HG02852 (cell line): ENCODE measurements around the gene DDX4.

Experiments
- ATAC-seq: cut with Tn5 transposase; IDR thresholded peaks from one replicate; pipeline ENCODE4 v1.9.1; 2021; ENCODE audit warnings: mild to moderate bottlenecking, moderate library complexity; ENCODE audit not compliant: unreplicated experiment

DDX4 gene

DNA sequence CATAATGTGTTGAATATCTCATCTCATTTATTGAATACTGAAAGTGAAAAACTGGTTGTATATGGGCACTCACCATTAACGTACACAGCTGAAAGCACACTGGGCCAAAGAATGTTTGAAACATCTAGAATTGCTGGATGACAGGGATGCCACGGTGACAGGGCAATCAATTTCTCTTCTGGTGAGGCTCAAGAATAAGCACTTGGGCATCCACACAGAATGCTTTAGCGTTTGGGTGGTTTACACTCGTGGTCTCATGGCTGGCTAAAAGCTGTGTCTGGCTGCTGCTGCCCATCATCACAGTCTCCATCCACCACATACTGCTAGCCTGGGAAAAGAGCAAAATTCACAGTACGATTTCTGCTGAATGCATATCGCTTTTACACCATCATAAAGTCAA, 82.6 kb downstream of the DDX4 start:
- ATAC-seq = no peak

DNA sequence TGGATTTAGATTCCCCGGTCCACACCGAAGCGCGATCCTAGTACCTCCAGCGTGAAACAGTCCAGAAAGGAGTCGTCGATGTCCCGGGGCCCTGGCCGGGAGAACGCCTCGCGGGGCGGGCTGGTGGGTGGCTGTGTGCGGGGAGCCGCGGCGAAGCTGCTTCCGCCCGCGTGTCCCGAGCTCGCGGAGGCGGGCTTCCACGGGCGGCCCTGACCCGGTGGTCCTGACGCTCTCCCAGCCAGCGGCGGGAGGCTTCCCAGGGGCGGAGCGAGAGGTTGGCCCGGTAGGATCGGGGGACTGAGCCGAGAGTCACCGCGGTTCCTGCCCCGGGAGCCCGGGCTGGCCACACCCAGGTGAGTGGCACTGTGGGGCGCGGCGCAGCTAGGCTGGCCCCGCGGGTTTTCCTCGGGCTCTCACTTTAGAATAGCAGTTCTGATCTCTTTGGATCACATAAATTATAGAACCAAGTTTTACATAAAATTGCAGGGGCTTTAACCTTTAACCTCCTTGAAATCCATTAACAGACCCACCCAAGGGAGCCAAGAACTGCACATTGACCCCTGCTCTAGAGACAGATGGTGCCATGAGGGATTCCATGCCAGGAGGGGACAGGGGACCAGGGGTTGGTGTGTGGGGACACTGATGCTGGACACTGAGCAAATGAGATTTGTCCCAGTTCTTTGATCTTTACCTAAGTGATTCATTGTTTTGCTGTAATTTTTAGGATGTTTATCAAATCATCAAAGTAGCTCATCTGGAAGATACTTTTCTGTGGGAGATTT, 84.1 kb downstream of the DDX4 start:
- ATAC-seq = no peak

DNA sequence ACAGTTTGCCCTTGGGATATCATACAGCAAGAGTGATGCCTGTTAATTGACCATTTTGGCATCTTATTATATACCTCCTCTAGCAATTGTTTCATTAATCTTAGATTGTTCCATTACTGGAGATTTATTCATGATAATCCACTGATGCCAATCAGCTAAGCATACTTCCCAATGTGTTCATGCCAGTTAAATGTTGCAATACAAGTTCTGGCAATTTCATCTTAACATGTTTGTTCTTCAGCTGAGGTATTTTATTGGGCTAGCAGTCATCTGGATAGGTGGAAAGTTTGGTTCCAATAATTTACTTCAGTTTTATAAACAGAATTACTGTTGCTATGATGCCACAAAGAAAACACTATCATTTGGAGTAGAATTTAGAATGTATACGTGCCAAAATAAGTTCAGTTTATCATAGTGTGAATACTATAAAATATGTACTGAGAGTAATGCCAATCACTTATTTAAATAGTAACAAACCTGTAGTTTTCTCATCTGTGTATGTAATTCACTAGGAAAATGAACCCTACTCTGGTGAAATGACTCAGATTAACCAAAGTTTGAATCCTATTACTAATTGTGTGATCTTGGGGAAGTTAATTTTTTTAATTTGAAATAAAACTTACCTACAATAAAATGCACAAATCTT, 85.4 kb downstream of the DDX4 start:
- no peak for ATAC-seq

DNA sequence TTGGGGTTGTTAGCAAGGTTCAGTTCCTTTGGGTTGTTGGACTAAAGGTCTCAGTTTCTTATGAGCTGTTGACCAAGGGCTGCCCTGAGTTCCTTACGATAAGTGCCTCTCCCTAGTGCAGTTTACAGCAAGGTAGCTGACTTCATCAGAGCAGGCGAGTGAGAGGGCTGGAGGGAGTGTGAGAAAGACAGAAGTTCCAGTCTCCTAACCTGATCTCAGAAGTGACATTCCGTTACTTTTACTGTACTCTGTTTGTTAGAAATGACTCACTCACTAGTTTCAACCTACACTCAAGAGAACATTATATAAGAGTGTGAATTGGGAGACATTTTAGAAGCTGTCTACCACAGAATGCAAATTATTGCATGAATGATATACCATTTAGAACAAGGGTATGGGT, 92.1 kb downstream of the DDX4 start:
- no peak for ATAC-seq

DNA sequence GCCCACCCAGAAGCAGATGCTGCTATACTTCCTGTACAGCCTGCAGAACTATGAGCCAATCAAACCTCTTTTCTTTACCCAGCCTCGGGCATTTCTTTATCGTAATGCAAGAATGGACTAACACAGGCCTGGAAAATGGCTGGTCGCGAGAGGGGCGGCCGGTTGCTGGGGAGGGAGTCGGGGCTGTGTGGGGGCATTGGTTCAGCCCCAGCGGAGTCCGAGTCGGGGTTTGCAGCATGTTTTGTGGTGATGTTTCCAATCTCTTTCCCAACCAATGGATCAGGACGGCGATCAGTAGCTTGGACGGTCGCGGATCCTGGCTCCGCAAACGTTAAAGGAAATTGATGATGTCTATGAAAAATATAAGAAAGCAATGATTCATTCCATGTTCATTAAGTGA, 94.6 kb downstream of the DDX4 start:
- no peak for ATAC-seq

DNA sequence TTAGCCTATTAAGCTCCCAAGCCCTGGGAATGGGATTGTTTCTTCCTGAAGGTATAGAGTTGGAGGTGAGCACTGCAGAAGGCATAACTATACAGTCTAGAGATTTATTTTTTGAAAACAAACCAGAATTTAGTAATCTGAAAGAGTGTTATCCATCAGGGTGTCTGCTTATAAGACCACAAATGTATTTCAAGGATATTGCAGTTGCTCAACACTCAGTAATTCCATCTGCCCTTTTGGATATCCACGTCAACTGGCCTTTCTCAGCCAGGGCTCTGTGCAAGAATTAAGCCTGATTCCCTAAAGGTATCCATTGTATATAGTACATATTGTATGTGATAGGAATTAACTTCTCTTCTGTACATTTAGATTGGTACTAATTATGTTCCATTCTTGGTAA, 98.3 kb downstream of the DDX4 start:
- ATAC-seq = no peak

DNA sequence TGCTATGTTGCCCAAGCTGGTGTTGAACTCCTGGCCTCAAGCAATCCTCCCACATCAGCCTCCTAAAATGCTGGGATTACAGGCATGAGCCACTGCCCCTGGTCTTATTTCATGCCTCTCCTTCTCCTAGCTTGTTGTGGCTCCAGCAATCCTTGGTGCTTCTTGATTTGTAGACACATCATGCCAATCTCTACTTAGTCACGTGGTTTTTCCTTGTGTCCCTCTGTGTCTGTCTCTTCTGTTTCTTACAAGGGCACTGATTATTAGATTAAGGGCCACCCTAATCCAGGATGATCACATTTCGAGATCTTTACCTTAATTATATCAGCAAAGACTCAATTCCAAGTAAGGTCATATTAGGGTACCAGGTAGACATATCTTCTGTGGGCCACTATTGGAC, 104.1 kb downstream of the DDX4 start:
- ATAC-seq = no peak

DNA sequence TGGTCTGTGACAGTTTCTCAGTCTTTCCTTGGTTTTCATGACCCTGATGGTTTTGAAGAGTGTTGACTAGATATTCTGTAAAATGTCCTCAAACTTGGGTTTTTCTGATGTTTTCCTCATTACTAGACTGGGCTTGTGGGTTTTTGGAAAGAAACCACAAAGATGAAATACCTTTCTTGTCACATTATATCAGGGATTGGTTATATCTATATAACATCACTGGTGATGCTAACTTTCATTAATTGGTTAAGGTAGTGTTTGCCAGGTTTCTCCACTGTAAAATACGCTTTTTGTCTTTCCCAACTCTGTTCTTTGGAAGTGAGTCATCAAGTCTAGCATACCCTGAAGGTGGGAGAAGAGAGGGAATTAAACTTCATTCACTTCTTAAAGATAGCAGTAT, 110.0 kb downstream of the DDX4 start:
- ATAC-seq = no peak

DNA sequence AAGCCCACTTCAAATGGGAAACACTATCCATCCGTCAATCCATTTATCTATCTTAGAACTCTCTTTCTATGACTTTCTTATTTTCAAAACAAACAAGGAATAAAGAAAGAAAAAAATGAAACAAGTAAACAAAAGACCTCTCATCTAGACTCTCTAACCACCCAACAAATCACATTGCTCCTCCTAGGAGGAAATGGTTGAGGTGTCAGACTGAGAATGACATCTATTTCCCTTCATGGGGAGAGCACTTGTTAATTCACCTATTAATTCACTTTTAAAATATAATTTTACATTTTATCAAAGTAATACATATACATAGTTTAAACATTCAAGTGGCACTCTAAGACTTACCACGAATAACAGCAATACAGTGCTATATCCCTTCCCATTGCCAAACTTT, 110.9 kb downstream of the DDX4 start:
- ATAC-seq = no peak

DNA sequence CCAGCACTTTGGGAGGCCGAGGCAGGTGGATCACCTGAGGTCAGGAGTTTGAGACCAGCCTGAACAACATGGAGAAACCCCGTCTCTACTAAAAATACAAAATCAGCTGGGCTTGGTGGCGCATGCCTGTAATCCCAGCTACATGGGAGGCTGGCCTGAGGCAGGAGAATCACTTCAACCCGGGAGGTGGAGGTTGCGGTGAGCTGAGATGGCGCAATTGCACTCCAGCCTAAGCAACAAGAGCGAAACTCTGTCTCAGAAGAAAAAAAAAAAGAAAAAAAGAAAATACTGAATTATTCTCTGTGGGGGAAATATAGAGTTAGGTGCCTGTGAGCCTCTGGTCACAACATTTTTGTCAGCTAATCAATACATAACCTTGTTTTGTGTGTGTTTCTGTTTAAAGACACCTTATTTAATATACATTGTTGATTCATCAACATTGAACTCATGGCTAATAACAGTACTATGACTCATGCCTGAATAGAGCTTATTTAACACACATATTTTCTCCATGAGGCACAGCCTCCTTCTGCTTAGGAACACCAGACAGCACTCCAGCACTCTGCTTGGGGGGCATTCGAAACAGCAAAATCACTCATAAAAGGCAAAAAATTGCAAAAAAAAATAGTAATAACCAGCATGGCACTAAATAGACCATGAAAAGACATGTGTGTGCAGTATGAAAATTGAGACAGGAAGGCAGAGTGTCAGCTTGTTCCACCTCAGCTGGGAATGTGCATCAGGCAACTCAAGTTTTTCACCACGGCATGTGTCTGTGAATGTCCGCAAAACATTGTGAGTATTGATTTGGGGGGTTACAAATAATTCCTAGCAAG, 113.2 kb downstream of the DDX4 start, which contains the start of gene IL31RA:
IL31RA (plus strand) TSS at position 519 of the 836 bp plus-strand sequence; CDS start at position 733, 214 bp downstream.
- no peak for ATAC-seq

DNA sequence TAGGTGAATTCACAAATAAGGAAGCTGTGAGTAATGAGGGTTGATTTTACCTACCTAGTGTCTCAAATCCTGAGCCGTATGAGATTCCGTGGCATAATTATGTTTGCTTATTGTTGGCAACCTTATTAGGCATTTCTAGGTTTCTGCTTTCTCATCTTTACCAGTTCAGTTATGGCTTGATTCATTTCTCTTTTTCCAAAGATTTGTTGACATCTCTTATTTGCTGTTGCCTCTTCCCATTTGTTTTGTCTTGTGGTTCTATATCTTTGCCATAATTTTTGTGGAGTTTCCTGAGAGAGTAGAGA, 113.8 kb downstream of the DDX4 start:
- no peak for ATAC-seq

DNA sequence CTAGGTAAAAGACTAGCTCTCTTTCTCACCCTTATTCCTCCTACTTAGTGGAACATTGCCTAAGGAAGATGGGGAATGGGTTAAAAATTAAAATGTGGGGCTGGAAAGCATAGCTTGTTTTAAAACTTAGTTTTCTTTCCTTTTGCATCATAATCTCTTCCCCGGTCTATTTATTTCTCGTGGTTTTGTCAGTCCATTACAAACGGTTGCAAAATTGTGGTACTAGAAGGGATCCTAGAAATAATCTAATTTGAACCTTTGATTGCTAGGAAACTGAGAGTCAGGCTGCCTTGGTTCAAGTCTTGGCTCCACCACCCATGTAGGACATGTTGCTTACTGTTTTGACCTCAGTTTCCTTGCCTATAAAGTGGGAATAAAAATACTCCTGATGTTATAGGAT, 114.6 kb downstream of the DDX4 start:
- ATAC-seq = no peak

DNA sequence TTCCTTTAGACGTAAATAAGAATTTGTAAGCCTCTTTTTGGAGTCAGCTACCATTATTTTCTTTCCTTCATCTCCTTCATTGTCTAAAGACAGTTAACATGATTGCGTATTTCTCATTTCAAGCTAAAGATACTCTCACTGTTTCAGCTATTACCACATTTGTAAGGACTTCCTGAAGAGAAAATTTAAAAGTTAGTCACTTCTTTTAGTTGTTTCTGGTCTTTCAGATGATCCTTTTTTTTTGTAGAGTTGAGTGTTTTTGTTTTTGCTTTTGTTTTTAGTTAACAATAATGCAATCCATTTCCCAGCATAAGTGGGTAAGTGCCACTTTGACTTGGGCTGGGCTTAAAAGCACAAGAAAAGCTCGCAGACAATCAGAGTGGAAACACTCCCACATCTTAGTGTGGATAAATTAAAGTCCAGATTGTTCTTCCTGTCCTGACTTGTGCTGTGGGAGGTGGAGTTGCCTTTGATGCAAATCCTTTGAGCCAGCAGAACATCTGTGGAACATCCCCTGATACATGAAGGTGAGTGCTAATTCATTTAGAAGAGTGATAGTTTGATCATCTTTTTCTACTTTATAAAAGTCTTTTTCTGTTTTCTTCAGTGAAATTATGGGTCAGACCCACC, 115.3 kb downstream of the DDX4 start:
- ATAC-seq = no peak

DNA sequence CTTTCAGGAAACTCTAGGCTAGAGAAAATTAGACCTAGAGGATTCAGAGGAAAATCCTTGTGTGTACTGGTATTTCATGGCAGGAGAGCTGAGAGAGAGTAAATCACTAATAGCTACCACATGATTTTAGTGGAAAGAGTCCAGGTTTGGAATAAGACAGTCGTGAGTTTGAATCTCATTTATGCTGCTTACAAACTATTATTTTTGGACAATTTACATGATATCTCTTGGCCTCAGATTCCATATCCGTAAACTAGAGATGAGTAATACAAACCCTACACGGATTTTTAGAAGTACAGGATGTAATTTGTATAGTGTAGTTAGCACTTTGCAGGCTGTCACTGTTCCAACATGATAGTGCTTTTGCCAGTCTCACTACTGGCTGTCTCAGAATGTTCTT, 116.0 kb downstream of the DDX4 start:
- ATAC-seq = no peak

DNA sequence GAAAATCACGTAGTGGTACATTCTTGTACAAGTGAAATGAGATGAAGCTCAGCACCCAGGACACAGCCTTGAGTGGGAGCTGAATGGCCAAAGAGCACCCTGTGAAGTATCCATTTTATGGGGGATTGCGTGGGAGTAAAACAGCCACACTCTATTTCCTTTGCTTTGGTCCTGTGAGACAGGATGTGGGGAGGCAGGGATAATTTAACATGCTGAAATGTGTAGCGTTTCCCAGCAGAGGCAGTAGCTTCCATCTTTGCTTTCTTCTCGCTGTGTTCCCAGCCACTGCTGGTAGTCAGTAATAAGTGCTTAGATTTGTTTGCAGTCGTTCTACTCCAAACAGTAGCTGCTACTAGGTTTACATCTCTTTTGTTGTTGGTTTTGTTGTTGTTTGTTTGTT, 117.6 kb downstream of the DDX4 start:
- ATAC-seq = no peak

DNA sequence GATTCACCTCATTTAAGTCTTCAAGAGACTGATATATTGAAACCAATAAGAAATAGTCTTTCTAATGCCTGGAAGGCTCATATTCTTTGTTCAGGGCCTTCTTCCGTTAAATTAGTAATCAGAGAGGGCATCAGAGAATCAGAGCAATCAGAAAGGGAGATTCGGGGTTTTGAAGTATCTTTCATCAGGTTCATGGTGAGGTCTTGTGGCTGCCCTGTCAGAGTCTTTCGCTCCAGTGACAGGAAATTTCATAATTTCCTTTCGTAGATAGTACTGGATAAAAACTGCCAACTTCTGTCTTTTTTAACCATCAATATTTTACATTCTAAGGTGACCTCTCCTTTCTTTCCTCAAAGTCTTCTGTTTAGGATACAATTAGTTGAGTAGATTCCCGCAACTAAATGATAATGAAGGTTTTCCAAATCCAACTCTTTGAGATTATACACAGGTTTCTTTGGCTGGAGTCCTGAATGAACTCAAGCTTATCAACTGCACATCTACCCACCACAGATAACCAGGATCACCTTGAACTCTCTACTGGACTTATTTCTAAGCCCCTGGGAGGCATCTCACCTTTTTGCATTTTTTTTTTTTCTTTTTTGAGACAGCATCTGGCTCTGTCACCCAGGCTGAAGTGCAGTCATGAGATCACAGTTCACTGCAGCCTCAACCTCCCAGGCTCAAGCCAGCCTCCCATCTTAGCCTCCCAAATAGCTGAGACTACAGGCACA, 118.8 kb downstream of the DDX4 start:
- no peak for ATAC-seq

DNA sequence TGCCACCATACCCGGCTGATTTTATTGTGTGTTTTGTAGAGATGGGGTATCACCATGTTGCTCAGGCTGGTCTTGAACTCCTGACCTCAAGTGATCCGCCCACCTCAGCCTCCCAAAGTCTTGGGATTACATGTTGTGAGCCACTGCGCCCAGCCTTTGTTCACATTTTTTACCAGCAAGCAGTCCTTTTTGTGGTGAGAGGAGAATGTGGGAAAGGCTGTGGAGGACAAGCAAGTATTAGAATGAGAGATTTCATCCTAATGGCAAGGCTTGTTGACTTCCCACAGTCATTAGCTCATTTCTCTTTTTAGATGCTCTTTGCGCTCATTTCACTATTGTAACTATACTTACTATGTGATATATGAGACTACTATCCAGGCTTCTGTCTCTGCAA, 119.4 kb downstream of the DDX4 start:
- no peak for ATAC-seq

DNA sequence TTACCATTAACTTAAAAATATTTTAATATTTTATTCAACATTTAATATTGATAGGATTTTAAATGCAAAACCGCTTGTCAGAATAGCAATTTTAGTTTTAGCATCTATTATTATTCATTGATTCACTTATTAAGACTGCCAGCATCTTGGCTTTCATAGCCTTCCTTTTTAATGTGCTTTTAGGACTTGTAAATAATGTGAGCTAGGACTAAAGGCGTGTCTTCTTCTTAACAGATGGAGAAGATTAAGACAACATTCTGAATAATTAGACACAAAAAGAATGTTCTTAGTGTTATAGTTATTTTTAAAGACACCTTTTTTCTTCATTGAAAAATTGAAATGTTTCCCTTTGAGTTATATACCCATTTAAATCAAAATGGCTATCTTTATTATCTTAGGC, 120.2 kb downstream of the DDX4 start:
- no peak for ATAC-seq

DNA sequence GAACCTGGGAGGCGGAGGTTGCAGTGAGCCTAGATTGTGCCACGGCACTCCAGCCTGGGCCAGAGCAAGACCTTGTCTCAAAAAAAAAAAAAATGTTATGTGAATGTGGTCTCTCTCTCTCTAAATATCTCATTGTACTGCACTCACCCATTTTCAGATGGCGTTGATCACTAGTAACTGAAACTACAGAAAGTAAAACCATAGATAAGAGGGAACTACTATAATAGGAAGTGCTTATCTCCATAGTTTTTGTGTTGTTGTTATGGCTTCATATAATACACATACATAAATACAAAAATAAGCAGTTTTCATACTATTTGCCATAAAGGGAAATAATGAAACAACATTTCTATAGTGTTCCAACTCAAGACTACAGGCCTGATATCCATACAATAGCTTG, 122.4 kb downstream of the DDX4 start:
- no peak for ATAC-seq

DNA sequence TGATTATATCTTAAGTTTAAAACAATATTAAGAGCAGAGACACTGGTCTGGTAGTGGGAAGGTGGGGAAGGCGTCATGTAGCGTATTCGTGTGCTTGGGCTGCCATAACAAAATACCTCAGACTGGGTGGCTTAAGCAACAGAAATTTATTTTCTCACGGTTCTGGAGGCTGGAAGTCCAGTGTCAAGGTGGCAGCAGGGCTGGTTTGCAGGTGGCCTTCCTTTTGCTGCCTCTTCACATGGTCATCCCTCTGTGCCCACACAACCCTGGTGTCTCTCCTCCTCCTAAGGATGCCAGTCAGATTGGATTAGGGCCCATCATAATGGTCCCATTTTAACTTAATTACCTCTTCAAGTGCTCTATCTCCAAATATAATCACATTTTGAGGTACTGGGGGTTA, 122.8 kb downstream of the DDX4 start:
- ATAC-seq = no peak
